Pancreas (tissue), 10 donors: ENCODE measurements around the gene ADK. TPM values are rescaled to one million over a fixed set of nuclear protein-coding genes. Genes with fewer than 3 reads are reported as not detected.

Source experiments
- ATAC-seq, 4 donors: fragments of 200-7000 bp; cut with Tn5 transposase; one replicate each; pipeline versions ENCODE4 v1.8.0 to v1.9.1; 2020; ENCODE audit warnings: mild to moderate bottlenecking in 4 of 4, moderate library complexity in 4 of 4
- DNase-seq, 6 donors: peaks; one replicate each; pipeline ENCODE4 v3.0.0-alpha.2; 2020
- FAIRE-seq: peaks from 2 replicates; lab custom pipeline; 2012; peaks lifted over from hg19 to GRCh38; lab: Jason Lieb, UNC
- H3K27ac ChIP-seq, 4 donors: fragments of 200-600 bp; sonication (generic); 1 replicate in 3 of 4; 2 replicates in 1 of 4; pipeline versions ENCODE4 v1.5.0 to v1.8.0; 2020
- H3K27me3 ChIP-seq, 4 donors: fragments of 200-600 bp; one replicate each; pipeline ENCODE4 v1.8.0; 2021
- H3K36me3 ChIP-seq, 3 donors: fragments of 200-600 bp; sonication (generic) in 1 of 3; one replicate each; pipeline versions ENCODE4 v1.5.0 to v1.8.0; 2020 to 2021
- H3K4me1 ChIP-seq, 3 donors: fragments of 200-600 bp; one replicate each; pipeline ENCODE4 v1.8.0; 2021
- H3K4me3 ChIP-seq, 4 donors: fragments of 200-600 bp; sonication (generic) in 2 of 4; one replicate each; pipeline versions ENCODE4 v1.5.0 to v1.8.0; 2020 to 2021
- H3K9me3 ChIP-seq, 4 donors: fragments of 200-600 bp; one replicate each; pipeline ENCODE4 v1.8.0; 2021
- WGBS, 2 donors: extraction: QIAGEN DNeasy Blood & Tissue Kit; methylation state at CpG; one replicate each; pipeline ENCODE4 v1.1.7; 2013; 5-methylcytosine and 5-hydroxymethylcytosine counted together
- intact Hi-C, 3 donors: fragments of 100-400 bp; cut with DNase I; formaldehyde crosslinking; loops; one replicate each; pipeline versions ENCODE4 v1.11.1 to v1.14.2; 2022
- polyA plus RNA-seq, 2 donors: library from polyadenylated mRNA; stranded (reverse); fragments of 200-250 nt; gene quantifications; one replicate each; pipeline ENCODE4 v1.2.3, GENCODE V29; 2013
- total RNA-seq, 6 donors: library from RNA; stranded (reverse); fragmentation: NEBNext Ultra II Directional in 4 of 6; extraction: Animal tissue kit (Norgen Biotek cat#: 25700) in 4 of 6; gene quantifications; one replicate each; pipeline versions ENCODE4 v1.2.1 to v1.2.4, GENCODE V29; 2021 to 2023
- TF ChIP-seq, protein P1 (sequence below), 4 donors: fragments of 200-600 bp; sonication (generic) in 3 of 4; IDR thresholded peaks; one replicate each; pipeline versions ENCODE4 v1.5.0 to v1.8.0; 2021; ENCODE audit warnings: antibody characterized with exemption in 4 of 4
- donor health status: healthy with polysubstance abuse.
- donor health status: DM: no; HTN: no; CAD: no; lungs with moderate emphysema.
- donor health status: DM: no; HTN: no; CAD: no.
- donor health status: control.
- donor health status: control.
- donor health status: Bipolar disorder and iron deficiency.
- donor health status: DM: yes; HTN: yes; CAD: no.
- donor health status: DM: no; HTN: no; CAD: no.
- donor health status: DM: no; HTN: no; CAD: no.
- donor health status: DM: yes; HTN: yes; CAD: no.

Gene ADK
- total RNA-seq (10 to 100 TPM; 10.7 to 17.3 (median 15.2) TPM), polyA plus RNA-seq (10 to 100 TPM in 1 of 2 donors, 1 to 10 TPM in 1; 6.5 to 11.6 TPM)

DNA sequence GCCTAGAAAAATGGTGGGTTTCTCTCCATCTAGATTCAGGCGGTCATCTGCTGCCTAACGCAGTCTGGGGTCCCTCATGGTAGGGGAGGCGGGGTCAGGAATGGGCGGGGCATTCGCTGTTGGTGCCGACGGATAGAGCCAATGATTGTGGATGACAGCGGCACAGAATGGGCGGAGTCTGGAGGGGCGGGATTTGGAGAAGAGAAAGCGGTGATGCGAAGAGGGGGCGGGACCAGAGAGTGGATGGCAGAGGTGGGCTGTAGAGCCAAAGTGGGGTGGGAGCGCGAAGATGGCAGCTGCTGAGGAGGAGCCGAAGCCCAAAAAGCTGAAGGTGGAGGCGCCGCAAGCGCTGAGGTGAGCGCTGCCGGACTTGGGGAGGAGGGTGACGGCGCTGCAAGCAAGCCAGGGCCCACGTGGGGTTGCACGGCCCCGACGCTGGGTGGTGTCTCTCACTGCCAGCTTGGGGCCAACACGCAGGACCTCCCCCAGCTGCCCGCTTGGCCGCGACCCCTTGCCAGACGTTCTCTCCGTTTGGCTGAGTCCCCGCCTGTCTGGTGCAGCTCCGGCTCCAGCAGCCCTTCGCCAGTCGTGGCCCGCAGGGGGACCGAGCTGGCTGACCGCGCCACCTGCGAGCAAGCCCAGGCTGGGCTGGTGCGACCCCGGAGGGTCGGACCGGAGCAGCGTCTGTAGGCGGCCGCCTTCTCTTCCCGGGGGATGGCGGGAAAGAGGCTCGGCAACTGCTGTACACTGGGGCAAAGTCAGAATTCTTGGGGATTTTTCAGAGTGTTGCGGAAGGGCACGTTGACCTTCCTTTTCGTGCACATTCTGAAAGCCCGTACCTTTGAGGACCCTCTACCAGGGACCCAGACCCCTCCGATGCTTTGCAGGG, at the start of gene ADK:
Gene ADK (plus strand): TSS at position 232 of the 889 bp plus-strand sequence. CDS start 58 bp downstream, at position 290.
- no peaks in the 10 kb centered on the region for H3K36me3 ChIP-seq
- FAIRE-seq (peak; percentile 94), DNase-seq (peak; percentile 97 to 100 (median 100)), ATAC-seq (peak; percentile 96 to 99 (median 96))
- H3K27ac ChIP-seq = peak within 1 kb of the TSS; percentile 88 to 96 (median 93)
- TF ChIP-seq, protein P1, sequence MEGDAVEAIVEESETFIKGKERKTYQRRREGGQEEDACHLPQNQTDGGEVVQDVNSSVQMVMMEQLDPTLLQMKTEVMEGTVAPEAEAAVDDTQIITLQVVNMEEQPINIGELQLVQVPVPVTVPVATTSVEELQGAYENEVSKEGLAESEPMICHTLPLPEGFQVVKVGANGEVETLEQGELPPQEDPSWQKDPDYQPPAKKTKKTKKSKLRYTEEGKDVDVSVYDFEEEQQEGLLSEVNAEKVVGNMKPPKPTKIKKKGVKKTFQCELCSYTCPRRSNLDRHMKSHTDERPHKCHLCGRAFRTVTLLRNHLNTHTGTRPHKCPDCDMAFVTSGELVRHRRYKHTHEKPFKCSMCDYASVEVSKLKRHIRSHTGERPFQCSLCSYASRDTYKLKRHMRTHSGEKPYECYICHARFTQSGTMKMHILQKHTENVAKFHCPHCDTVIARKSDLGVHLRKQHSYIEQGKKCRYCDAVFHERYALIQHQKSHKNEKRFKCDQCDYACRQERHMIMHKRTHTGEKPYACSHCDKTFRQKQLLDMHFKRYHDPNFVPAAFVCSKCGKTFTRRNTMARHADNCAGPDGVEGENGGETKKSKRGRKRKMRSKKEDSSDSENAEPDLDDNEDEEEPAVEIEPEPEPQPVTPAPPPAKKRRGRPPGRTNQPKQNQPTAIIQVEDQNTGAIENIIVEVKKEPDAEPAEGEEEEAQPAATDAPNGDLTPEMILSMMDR (IDR thresholded peaks at IDR 0.05) = no peak
- H3K4me3 ChIP-seq = peak within 1 kb of the TSS; percentile 65 to 92 (median 82)
- 0% methylated on average over 50 to 57 of the region's 57 CpGs for WGBS, 2 donors
- no peaks in the 10 kb centered on the region for H3K9me3 ChIP-seq
- intact Hi-C loops = no loop called here
- H3K27me3 ChIP-seq = no peaks in the 10 kb centered on the region
- H3K4me1 ChIP-seq = peaks cover 0 to 22% (median 19%) of the 10 kb centered on the region in 3 donors

DNA sequence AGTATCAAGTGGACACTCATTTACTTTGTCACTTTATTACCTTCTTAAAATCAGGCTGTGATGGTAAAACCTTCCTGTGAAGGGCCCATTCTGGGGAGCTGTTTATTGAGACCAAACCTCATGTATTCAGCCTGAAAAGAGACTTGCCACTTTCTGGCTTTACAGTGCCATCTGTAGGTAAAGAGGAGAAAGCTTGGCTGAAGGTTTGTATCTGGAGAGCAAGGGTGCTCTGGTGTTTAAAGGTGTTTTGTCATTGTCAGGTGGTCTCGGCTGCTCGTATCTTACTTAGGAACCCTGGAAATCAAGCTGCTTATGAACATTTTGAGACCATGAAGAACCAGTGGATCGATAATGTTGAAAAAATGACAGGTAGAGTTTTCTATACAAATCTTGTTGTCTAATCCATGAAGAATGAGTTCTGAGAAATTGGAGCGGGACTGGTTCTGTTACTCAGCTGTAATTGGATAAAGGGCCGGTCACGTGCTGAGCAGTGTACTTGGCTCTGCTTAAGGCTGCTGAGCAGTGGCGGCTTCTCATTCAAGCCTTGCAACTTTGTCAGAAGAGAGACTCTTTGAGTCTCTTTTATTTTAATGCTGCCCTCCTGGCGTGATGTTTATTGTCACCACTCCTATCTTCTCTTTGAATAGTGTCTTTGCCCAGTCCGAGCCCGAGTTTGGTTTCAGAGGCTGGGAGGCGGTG, 47.3 kb upstream of the ADK start:
- DNase-seq (no peak), ATAC-seq (no peak), FAIRE-seq (no peak)
- Histone ChIP-seq H3K4me3 (no peak overlapping the region), H3K27me3 (no peaks in the 10 kb centered on the region), H3K36me3 (peaks cover 3 to 57% (median 13%) of the 10 kb centered on the region in 3 donors), H3K4me1 (no peaks in the 10 kb centered on the region), H3K9me3 (no peaks in the 10 kb centered on the region), H3K27ac (no peak overlapping the region)
- TF ChIP-seq, protein P1 (IDR thresholded peaks at IDR 0.05) = no peak
- 86 to 92% methylated on average over 11 of the region's 11 CpGs for WGBS, 2 donors
- intact Hi-C loops = no loop called here

DNA sequence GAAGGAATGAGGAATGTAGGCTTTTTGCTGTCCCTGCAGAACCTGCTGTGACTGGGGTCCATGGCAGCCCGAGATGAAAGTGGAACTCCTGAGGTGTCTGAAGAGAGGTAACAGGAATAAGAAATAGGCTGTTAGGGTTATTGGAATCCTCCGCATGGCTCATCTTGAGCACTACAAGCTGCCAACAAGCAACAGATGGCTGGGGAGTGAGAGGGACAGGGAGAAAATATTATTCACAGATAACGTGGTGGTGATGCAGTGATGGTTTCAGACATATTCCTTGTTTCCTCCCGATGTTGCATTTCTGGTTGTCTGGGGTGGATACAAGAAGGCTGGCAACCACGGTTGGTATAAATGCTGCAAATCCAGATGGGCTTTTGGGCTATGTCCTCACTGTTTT, 46.5 kb upstream of the ADK start:
- ATAC-seq = no peak
- Histone ChIP-seq H3K4me1 (no peaks in the 10 kb centered on the region), H3K4me3 (no peak overlapping the region), H3K36me3 (peaks cover 3 to 58% (median 13%) of the 10 kb centered on the region in 3 donors), H3K27me3 (no peaks in the 10 kb centered on the region), H3K9me3 (no peaks in the 10 kb centered on the region), H3K27ac (no peak overlapping the region)
- no peak for DNase-seq
- TF ChIP-seq, protein P1 (IDR thresholded peaks at IDR 0.05) = no peak
- intact Hi-C loops = no loop called here
- WGBS, 2 donors = 89 to 93% methylated on average over 5 of the region's 5 CpGs
- no peak for FAIRE-seq

DNA sequence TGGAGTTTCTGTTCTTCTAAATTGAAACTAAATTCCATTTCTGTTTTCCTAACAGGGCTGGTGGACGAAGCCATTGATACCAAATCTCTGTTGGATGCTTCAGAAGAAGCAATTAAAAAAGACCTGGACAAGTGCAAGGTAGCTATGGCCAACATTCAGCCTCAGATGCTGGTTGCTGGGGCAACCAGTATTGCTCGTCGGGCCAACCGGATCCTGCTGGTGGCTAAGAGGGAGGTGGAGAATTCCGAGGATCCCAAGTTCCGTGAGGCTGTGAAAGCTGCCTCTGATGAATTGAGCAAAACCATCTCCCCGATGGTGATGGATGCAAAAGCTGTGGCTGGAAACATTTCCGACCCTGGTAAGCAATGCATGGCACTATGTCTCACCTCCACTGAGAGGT, 46.0 kb upstream of the ADK start:
- Histone ChIP-seq H3K4me1 (no peaks in the 10 kb centered on the region), H3K27me3 (no peaks in the 10 kb centered on the region), H3K36me3 (peaks cover 3 to 62% (median 14%) of the 10 kb centered on the region in 3 donors), H3K9me3 (no peaks in the 10 kb centered on the region), H3K4me3 (no peak overlapping the region), H3K27ac (no peak overlapping the region)
- TF ChIP-seq, protein P1 (IDR thresholded peaks at IDR 0.05) = no peak
- no peak for FAIRE-seq
- WGBS, 2 donors = 86 to 91% methylated on average over 8 of the region's 8 CpGs
- ATAC-seq = no peak
- no peak for DNase-seq
- intact Hi-C loops = no loop called here
